A673 (cell line): ENCODE measurements around the gene ZCCHC24.

Experiments
- EZH2 ChIP-seq: fragments of 200-600 bp; sonication (generic); IDR thresholded peaks from 2 replicates; pipeline ENCODE4 v1.6.1; 2017; ENCODE audit warnings: borderline replicate concordance, low read depth, mild to moderate bottlenecking, mixed read lengths, antibody characterized with exemption, low read length; ENCODE audit not compliant: poor library complexity, severe bottlenecking
- TF ChIP-seq, protein P1 (sequence below): fragments of 300-800, 200-600 bp; sonication (generic); conservative IDR thresholded peaks from 2 replicates; pipeline ENCODE4 v1.5.1; 2017; ENCODE audit warnings: low read depth, mild to moderate bottlenecking, antibody characterized with exemption, low read length, moderate library complexity, mixed read lengths

DNA sequence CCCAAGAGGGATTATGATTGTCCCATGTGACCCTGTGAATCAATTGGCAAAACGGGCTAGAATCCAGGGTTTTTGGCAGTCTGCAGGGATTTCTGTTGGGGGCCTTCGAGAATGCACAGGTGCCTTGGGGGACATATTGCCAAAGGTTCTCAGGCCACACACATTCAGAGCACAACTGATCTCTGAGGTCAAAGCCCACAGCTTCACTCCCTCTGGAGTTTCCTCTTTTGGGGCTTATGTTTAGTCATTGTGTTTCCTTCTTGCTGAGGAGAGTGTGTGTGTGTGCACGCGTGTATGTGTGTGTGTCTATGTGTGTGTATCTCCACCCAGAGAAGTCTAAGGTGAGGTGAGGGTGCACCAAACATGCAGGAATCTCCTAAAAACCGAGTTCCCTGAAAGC lies 89.3 kb downstream of the ZCCHC24 start:
- TF ChIP-seq, protein P1, sequence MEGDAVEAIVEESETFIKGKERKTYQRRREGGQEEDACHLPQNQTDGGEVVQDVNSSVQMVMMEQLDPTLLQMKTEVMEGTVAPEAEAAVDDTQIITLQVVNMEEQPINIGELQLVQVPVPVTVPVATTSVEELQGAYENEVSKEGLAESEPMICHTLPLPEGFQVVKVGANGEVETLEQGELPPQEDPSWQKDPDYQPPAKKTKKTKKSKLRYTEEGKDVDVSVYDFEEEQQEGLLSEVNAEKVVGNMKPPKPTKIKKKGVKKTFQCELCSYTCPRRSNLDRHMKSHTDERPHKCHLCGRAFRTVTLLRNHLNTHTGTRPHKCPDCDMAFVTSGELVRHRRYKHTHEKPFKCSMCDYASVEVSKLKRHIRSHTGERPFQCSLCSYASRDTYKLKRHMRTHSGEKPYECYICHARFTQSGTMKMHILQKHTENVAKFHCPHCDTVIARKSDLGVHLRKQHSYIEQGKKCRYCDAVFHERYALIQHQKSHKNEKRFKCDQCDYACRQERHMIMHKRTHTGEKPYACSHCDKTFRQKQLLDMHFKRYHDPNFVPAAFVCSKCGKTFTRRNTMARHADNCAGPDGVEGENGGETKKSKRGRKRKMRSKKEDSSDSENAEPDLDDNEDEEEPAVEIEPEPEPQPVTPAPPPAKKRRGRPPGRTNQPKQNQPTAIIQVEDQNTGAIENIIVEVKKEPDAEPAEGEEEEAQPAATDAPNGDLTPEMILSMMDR, result no peak
- TF ChIP-seq EZH2, result no peak
